Measurements from ENCODE around the gene PLOD3. TPM values are rescaled to one million over a fixed set of nuclear protein-coding genes. Genes with fewer than 3 reads are reported as not detected.
"Not testable (repeated sequence)": the region's sequence is repeated elsewhere in the genome, so short reads cannot be mapped to it uniquely, and the experiment has no call there.

Gene PLOD3, protein sequence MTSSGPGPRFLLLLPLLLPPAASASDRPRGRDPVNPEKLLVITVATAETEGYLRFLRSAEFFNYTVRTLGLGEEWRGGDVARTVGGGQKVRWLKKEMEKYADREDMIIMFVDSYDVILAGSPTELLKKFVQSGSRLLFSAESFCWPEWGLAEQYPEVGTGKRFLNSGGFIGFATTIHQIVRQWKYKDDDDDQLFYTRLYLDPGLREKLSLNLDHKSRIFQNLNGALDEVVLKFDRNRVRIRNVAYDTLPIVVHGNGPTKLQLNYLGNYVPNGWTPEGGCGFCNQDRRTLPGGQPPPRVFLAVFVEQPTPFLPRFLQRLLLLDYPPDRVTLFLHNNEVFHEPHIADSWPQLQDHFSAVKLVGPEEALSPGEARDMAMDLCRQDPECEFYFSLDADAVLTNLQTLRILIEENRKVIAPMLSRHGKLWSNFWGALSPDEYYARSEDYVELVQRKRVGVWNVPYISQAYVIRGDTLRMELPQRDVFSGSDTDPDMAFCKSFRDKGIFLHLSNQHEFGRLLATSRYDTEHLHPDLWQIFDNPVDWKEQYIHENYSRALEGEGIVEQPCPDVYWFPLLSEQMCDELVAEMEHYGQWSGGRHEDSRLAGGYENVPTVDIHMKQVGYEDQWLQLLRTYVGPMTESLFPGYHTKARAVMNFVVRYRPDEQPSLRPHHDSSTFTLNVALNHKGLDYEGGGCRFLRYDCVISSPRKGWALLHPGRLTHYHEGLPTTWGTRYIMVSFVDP
- total RNA-seq (2014; rRNA removed; shearing (Covaris generic)), result 125 and 130 TPM in 2 replicates
- polyA plus RNA-seq (2014; cell fraction: nucleus; rRNA removed), result 145 and 157 TPM in 2 replicates

DNA sequence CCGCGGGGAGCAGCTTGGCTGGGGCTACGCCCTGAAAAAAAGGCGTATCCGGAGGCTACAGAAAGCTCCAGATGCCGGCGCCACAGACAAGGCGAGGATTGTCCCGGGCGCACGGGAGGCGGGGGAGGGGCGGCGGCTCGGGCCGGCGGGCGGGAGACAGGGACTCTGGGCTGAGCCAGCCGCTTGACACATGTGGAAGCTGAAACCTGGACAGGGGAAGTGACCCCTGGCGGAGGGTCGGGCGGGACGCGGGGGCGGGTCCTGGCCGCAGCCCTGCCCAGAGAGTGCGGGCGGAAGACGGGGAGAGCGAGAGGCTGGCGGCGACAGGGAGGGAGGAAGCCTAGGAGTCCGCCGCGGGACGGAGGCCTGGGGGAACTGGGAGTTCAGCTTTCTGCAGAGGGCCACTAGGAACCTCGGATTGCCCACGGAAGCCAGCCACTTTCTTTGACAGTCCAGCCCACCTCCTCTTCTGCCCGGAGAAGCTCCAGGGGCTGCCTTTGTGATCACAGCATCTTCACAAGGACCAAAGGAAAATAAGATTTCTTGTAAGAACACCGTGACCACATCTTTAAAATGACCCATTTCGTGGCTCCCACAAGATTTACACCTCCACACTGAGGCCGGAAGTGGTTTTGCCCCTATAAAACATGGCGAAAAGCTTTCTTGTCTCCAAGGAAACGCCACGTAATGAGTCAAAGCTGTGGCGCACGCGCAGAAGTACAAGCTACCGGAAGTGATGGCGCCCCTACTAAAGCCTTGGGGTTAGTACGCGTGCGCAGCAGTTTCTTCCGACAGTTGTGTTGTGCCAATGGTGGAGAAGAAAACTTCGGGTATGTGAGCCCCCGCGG lies at the start of gene PLOD3, which contains the start of gene ZNHIT1:
Gene PLOD3, minus strand, starts transcription at position 194 of the 848 bp plus-strand sequence. CDS start 307 bp downstream, outside the sequence.
Gene ZNHIT1, plus strand, starts transcription at position 778 of the 848 bp plus-strand sequence. Its CDS starts 31 bp downstream, at position 809.
- DNase-seq (ENCODE audit: extremely low read depth, low read depth), result peak; percentile 99

DNA sequence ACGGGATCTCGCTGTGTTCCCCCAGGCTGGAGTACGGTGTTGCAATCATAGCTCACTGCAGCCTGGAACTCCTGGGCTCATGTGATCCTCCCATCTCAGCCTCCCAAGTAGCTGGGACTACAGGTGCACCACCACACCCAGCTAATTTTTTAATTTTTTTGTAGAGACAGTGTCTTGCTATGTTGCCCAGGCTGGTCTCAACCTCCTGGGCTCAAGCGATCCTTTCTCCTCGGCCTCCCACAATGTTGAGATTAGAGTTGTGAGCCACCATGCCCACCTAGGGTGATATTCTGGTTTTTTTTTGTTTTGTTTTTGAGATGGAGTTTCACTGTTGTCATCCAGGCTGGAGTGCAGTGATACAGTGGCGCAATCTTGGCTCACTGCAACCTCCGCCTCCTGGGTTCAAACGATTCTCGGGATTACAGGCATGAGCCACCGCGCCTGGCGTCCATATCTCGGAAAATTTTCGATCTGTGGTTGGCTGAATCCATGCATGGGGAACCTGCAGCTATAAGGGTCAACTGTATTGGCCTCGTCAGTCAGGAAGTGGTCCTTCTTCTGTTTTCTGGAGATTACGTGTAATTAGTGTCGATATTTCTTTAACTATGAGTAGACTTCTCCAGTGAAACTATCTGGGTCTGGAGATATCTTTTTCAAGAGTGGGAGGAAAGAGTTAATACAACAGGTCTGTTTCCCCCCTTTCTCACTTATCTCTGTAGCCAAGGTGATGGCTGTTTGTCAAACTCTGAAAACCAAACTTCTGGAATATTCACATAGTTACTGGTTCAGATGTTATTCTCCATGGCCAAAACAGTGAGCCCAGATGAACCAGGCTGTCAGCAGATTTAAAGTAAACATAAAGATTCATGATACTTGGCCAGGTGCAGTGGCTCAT lies 48.5 kb upstream of the PLOD3 start:
- DNase-seq (ENCODE audit: extremely low read depth, low read depth), result no peak

DNA sequence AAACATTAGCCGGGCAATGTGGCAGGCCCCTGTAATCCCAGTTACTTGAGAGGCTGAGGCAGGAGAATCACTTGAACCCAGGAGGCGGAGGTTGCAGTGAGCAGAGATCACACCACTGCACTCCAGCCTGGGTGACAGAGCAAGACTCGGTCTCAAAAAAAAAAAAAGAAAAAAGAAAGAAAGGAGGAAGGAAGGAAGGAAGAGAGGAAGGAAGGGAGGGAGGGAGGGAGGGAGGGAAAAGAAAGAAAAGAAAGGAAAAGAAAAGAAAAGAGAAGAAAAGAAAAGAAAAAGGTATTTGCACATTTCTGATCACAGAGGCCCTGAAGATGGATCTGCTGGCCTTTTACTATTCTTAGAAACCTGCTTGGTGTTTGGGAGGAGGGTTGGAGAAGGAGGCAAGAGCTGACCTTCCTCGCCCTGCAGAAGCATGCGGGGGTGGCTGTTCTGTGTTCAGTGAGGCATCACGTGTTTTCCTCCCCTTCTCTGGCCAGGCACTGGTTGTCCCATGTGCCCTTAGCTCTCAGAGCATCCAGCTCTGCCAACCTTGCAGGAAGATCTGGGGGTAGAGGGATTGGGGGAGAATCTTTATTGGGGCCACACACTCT lies 46.8 kb upstream of the PLOD3 start:
- not testable (repeated sequence) for DNase-seq (ENCODE audit: extremely low read depth, low read depth)

DNA sequence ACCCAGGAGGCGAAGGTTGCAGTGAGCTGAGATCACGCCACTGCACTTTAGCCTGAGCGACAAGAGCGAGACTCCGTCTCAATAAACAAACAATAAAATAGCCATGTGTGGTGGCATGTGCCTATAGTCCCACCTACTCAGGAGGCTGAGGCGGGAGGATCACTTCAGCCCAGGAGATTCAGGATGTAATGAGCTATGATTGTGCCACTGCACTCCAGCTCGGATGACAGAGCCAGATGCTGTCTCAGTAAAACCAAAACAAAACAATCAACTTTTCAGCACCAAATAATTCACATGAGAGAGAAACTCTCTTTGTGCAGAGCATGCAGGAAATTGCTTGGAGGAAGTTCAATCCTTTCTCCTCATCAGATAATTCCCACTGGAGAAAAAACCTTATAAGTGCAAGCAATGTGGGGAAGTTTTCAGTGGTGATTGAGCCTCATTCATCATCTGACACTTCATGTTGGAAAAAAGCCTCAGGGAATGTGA lies 40.9 kb upstream of the PLOD3 start:
- DNase-seq (ENCODE audit: extremely low read depth, low read depth), result no peak

DNA sequence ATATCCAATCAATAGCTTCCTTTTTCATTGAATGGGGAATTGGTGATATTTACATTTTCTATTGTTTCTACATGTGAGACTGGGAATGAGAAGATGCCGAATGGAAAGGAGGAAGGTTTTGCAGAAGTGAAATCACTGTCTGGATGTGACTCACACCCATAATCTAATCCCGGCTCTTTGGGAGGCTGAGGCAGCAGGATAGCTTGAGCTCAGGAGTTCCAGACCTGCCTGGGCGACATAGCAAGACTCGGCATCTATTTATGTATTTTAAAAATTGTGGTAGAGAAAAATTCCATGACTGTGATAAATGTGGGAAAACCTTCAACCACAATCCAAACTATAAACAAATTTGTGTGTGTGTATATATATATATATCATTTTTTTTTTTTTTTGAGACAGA lies 38.4 kb upstream of the PLOD3 start:
- no peak for DNase-seq (ENCODE audit: extremely low read depth, low read depth)

DNA sequence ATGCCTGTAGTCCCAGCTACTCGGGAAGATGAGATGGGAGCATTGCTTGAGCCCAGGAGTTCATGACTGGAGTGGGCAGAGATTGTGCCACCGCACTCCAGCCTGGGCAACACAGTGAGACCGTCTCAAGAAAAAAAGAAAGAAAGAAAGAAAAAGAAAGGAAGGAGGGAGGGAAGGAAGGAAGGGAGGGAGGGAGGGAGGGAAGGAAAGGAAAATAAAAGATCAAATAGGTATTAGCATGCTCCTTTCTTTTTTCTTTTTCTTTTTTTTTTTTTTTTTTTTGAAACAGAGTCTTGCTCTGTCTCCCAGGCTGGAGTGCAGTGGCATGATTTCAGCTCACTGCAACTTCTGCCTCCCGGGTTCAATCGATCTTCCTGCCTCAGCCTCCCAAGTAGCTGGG lies 35.8 kb upstream of the PLOD3 start:
- not testable (repeated sequence) for DNase-seq (ENCODE audit: extremely low read depth, low read depth)

DNA sequence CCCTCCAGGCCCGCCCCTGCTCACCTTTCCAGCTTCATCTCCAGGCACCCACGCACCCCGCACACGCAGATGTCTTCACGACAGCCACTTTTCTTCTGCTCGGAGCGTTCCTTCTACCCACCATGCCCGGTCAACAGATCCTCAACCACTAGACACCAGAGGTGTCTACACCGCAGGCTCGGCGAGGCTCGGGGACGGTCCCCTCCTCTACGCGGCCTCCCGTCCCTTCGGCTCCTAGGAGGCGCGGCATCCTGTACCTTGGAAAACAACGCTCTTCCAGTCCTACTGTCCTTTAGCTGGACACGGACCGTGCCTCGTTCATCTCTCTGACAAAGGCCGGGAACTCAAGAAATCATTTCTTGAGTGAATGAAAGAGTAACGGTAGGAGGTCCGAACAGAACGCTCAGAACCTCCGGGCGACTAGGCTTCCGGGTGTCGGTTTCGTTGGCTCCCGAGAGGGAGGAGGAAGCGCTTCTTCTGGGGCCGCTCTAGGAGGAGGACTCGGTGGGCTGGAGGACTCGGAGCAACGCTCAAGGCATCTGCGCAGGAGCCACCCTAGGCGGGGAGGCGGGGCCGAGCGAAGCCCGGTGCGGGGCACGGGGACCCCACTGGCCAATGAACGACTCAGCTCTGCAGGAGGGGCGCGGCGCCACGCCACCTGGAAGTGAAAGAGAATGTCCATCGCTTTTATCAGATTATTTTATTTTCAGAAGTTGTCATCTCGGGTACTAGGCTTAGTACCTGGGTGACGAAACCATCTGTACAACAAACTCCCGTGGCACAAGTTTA lies 34.7 kb upstream of the PLOD3 start:
- DNase-seq (ENCODE audit: extremely low read depth, low read depth), result peak; percentile 98

DNA sequence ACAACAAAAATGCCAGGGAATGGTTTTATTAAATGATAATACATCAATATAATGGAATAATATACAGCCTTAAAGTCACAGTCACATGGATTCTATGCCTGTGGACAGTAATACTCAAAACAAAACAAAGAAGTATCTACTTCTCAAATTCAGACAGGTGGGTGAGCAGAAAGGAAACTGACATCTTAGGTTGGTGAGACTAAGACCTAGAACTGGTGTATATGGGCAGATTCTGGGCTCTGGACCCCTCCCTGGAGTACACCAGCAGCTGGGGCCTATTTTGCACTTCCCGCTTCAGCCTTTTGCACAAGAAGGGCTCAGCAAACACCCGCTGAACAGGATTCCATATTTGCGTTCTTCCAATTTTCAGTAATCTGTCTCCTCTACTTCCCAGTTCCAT lies 32.9 kb upstream of the PLOD3 start:
- DNase-seq (ENCODE audit: extremely low read depth, low read depth), result no peak

DNA sequence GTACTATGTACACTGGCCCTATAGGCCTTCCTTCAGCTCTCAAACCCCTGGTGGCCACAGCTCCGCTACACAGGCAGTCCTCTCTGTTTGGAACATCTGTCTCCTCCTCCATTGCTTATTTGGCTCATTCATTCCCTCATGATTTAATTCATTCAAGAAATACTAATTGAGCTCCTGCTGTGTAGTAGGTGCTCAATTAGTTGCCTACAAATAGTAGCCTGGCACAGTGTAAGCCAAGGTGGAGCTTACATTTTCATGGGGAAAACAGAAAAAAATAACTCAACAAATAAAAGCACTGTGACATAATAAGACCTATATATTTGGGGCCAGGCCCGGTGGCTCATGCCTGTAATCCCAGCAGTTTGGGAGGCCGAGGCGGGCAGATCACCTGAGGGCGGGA lies 30.9 kb upstream of the PLOD3 start:
- DNase-seq (ENCODE audit: extremely low read depth, low read depth), result no peak

DNA sequence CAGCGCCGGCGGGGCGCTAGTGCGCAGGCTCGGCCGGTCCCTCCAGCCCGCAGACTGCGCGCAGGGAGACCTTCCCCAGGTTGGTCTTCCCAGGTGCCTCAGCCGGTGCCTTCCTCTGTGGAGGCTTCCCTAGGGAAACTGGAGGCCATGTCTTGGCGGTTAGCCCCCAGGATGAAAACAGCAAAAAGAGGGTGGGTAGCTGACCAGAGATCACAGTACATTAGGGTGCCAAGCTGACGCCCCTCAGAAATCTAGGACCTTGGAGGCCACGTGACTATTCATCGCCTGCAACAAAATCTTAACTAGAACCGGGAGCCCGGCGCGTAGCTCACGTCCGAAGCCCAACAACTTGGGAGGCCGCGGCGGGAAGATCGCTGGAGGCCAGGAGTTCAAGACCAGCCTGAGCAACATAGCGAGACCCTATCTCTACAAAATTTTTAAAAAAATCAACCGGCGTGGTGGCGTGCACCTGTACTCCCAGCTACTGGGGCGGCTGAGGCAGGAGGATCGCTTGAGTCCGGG lies 27.8 kb upstream of the PLOD3 start:
- DNase-seq (ENCODE audit: extremely low read depth, low read depth), result no peak

DNA sequence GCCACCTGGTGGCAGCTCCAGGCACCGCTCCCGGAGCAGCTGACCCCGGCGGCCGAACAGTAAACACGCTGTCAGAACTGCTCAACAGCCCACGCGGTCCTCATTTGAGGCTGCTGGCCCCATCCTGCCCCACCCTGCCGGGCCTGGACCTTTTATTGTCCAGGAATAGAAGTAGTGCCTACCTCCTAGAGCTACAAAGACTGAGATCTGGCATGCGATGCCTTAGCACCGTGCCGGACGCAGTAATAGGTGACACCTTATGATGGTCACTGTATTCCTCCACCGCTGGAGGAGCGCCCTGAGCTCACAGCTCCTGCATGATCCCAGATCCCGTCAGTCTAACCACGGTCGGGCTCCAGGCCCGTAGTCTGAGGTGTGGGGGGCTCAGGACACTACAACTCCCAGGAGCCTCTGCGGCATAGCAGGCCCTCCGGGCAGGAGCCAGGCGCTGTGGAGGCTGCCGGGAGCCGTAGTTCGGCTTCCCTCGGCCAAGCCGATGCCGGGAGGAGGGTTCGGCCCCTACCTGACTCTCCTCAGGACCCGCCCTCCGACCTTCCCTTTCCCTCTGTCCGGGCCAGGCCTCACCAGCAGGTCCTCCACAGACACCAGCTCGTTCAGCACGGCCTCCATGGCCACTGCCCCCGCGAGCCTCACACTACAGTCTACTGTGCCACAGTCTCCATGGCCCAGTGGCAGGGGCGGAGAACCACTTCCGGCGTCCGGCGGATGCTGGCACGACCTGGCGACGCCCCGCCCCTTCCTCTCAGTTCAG lies 27.2 kb upstream of the PLOD3 start, which contains the start of gene FIS1:
Gene FIS1, minus strand, starts transcription at position 707 of the 772 bp plus-strand sequence. Its CDS starts 77 bp downstream, at position 630.
- DNase-seq (ENCODE audit: extremely low read depth, low read depth), result peak; percentile 89

DNA sequence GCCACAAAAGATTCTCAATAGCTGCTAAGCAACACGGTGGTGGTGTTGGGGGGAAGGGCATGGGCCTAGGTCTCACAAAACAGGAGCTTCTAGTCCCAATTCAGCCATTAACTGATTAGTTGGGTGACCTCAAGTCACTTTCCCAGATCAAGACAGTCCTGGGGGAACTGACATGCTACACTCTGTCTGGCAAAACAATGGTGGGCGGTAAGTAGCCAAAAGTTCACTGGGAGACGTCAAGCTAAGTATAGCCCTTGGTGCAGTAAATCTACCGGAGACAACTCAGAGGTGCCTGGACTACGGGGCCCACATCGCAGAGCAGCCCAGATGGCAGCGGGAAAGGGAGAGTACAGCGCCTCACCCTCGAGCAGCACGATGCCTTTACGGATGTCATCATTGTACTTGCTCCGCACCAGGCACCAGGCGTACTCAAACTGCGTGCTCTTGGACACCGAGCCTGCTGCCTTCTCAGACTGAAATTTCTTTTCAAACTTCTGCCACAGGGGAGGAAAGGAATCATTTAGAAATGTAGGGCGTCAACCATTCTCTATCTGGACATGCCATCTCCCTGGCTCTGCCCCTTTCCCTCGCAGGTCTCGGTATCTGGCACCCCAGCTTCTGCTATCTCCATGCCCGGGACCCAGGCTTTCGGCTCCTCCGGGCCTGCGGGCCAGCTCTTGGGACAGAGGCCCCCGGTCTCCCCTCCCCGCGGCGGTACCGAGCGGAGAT lies 26.4 kb upstream of the PLOD3 start:
- DNase-seq (ENCODE audit: extremely low read depth, low read depth), result no peak

DNA sequence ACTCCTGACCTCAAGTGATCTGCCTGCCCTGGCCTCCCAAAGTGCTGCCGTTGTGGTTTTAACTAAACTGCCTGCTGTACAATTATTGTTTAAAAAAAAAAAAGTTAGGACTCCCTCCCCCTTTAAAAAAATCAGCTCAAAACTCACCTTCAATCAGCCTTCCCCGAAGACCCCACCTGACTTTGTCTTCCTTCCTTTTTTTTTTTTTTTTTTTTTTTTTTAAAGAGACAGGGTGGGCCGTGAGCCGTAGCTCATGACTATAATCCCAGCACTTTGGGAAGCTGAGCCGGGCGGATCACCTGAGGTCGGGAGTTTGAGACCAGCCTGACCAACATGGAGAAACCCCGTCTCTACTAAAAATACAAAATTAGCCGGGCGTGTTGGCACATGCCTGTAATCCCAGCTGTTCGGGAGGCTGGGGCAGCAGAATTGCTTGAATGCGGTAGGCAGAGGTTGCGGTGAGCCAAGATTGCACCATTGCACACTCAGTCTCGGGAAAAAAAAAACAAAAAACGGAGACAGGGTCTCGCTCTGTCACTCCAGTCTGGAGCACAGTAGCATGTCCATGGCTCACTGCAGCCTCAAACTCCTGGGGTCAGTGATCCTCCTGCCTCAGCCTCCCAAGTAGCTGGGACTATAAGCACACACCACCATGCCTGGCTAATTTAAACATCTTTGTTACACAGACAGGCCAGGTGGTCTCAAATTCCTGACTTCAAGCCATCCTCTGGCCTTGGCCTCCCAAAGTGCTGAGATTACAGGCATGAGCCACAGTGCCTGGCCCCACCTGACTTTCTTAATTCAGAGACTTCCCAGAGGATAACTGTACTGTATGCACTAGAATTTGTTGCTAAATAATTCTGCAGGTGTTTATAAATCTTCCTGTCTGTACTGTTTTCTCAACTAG lies 24.3 kb upstream of the PLOD3 start:
- DNase-seq (ENCODE audit: extremely low read depth, low read depth), result no peak

DNA sequence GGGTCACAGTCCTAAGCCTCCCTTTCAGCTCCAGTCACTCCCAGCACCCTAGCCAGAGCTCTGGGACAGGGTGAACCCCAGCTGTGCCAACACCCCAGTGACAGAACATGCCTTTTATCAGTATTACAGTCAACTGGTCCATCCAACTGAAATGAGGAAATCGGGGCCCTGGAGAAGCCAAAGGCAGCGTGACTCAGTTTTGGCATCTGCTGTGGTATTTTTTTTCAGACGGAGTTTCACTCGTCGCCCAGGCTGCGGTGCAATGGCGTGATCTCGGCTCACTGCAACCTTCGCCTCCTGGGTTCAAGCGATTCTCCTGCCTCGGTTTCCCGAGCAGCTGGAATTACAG lies 23.6 kb upstream of the PLOD3 start:
- DNase-seq (ENCODE audit: extremely low read depth, low read depth), result no peak

DNA sequence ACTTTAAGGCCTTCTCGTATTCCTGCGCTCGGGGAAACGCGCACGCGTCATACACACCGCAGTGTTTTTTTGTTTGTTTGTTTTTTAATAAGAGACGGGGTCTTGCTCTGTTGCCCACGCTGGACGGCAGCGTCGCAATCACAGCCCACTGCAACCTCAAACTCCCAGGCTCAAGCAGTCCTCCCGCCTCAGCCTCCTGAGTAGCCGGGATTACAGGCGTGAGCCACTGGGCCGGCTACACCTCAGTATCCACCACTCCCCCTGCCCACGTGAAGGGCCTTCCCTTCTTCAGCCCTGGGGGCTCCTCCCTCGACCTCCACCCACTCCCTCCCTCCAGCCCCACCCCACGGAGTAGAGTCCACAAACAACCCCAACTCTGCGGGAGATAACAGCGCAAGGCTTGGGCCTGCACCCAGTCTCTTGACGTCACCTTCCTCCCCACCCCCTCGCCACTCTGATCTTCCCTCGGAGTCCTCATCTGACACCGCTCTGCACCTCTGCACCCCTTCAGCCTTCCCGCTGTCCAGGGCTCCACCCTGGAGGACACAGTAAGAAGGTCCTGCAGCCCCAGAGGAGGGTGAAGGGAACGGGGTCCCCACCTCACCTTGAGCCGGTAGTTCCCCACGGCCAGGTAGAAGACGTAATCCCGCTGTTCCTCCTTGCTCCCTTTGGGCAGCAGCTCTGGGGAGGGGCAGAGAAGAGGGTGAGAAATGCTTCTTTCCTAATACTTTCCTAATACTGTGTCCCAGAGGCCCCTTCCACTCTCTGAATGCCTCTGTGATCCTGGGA lies 23.0 kb upstream of the PLOD3 start:
- no peak for DNase-seq (ENCODE audit: extremely low read depth, low read depth)

Measured in NCI-H460 (cell line).